H9 (cell line): ENCODE data around the gene ACTN1. TPM values are rescaled to one million over a fixed set of nuclear protein-coding genes. Genes with fewer than 3 reads are reported as not detected.

Experiments
- DNase-seq: peaks from one replicate; pipeline ENCODE4 v3.0.0-alpha.2; 2017
- H2AFZ ChIP-seq: one replicate; pipeline ENCODE4 v1.6.1; 2013; ENCODE audit warnings: mild to moderate bottlenecking, low read length, control low read depth, moderate library complexity
- H2AK5ac ChIP-seq: 2 replicates; pipeline ENCODE4 v1.6.1; 2013; ENCODE audit warnings: low read length, control low read depth, mixed read lengths; ENCODE audit not compliant: insufficient read length
- H2BK120ac ChIP-seq: one replicate; pipeline ENCODE4 v1.6.1; 2013; ENCODE audit warnings: low read depth, mild to moderate bottlenecking, low read length, control low read depth, inconsistent platforms; ENCODE audit not compliant: poor library complexity, severe bottlenecking
- H2BK12ac ChIP-seq: 2 replicates; pipeline ENCODE4 v1.6.1; 2013; ENCODE audit warnings: low read length, control low read depth, mixed read lengths, low read depth; ENCODE audit not compliant: insufficient read length
- H2BK15ac ChIP-seq: 2 replicates; pipeline ENCODE4 v1.6.1; 2013; ENCODE audit warnings: low read depth, low read length, control low read depth
- H2BK20ac ChIP-seq: one replicate; pipeline ENCODE4 v1.6.1; 2013; ENCODE audit warnings: low read depth, mild to moderate bottlenecking, low read length, control low read depth, inconsistent platforms; ENCODE audit not compliant: poor library complexity, severe bottlenecking
- H2BK5ac ChIP-seq: 2 replicates; pipeline ENCODE4 v1.6.1; 2013; ENCODE audit warnings: low read length, control low read depth, mixed read lengths; ENCODE audit not compliant: insufficient read length
- H3K14ac ChIP-seq: 2 replicates; pipeline ENCODE4 v1.6.1; 2013; ENCODE audit warnings: low read length, control low read depth; ENCODE audit not compliant: insufficient read depth
- H3K18ac ChIP-seq: 2 replicates; pipeline ENCODE4 v1.6.1; 2013; ENCODE audit warnings: low read depth, mild to moderate bottlenecking, mixed read lengths, low read length, control low read depth; ENCODE audit not compliant: insufficient read length
- H3K23ac ChIP-seq: 2 replicates; pipeline ENCODE4 v1.6.1; 2013; ENCODE audit warnings: low read length, control low read depth, mixed read lengths, low read depth; ENCODE audit not compliant: insufficient read length
- H3K23me2 ChIP-seq: 2 replicates; pipeline ENCODE4 v1.6.1; 2013; ENCODE audit warnings: low read depth, mild to moderate bottlenecking, mixed read lengths, low read length, control low read depth; ENCODE audit not compliant: insufficient read length, poor library complexity, severe bottlenecking
- H3K27ac ChIP-seq: 2 replicates; pipeline ENCODE4 v1.5.1; 2013; ENCODE audit warnings: low read length, control low read depth, mixed read lengths, low read depth; ENCODE audit not compliant: insufficient read length
- H3K27me3 ChIP-seq: 2 replicates; pipeline ENCODE4 v1.6.1; 2013; ENCODE audit warnings: low read length, control low read depth, inconsistent platforms; ENCODE audit not compliant: insufficient read depth
- H3K4ac ChIP-seq: 2 replicates; pipeline ENCODE4 v1.6.1; 2013; ENCODE audit warnings: low read depth, mild to moderate bottlenecking, control low read depth, inconsistent platforms, low read length, moderate library complexity
- H3K4me1 ChIP-seq: 2 replicates; pipeline ENCODE4 v1.6.1; 2013; ENCODE audit warnings: low read length, control low read depth, inconsistent platforms; ENCODE audit not compliant: insufficient read depth
- H3K4me2 ChIP-seq: 2 replicates; pipeline ENCODE4 v1.6.1; 2013; ENCODE audit warnings: low read length, control low read depth, mixed read lengths; ENCODE audit not compliant: insufficient read length, insufficient read depth
- H3K56ac ChIP-seq: 2 replicates; pipeline ENCODE4 v1.6.1; 2013; ENCODE audit warnings: low read depth, mild to moderate bottlenecking, mixed read lengths, low read length, control low read depth; ENCODE audit not compliant: insufficient read length
- H3K79me1 ChIP-seq: 2 replicates; pipeline ENCODE4 v1.6.1; 2013; ENCODE audit warnings: low read depth, mild to moderate bottlenecking, moderate library complexity, low read length, control low read depth, inconsistent platforms; ENCODE audit not compliant: insufficient read depth, poor library complexity, severe bottlenecking
- H3K79me2 ChIP-seq: 2 replicates; pipeline ENCODE4 v1.6.1; 2013; ENCODE audit warnings: low read length, control low read depth, inconsistent platforms; ENCODE audit not compliant: insufficient read depth
- H3K9ac ChIP-seq: 2 replicates; pipeline ENCODE4 v1.6.1; 2013; ENCODE audit warnings: low read length, control low read depth, mixed read lengths; ENCODE audit not compliant: insufficient read length; ENCODE audit errors: extremely low read depth
- H3K9me3 ChIP-seq: one replicate; pipeline ENCODE4 v1.6.1; 2013; ENCODE audit warnings: low read depth, low read length, inconsistent platforms; ENCODE audit not compliant: control insufficient read depth
- H3T11ph ChIP-seq: one replicate; pipeline ENCODE4 v1.6.1; 2013; ENCODE audit warnings: mild to moderate bottlenecking, low read length, control low read depth, inconsistent platforms
- H4K20me1 ChIP-seq: one replicate; pipeline ENCODE4 v1.6.1; 2013; ENCODE audit not compliant: control insufficient read depth, insufficient read length, insufficient read depth
- H4K5ac ChIP-seq: 2 replicates; pipeline ENCODE4 v1.6.1; 2013; ENCODE audit warnings: low read depth, mild to moderate bottlenecking, mixed read lengths, low read length, control low read depth; ENCODE audit not compliant: insufficient read length
- H4K8ac ChIP-seq: replicated peaks from 2 replicates; pipeline ENCODE4 v1.6.1; 2013; ENCODE audit warnings: low read length, control low read depth, mixed read lengths, low read depth; ENCODE audit not compliant: insufficient read length
- H4K91ac ChIP-seq: 2 replicates; pipeline ENCODE4 v1.6.1; 2013; ENCODE audit warnings: low read depth, mild to moderate bottlenecking, moderate library complexity, mixed read lengths, low read length, control low read depth; ENCODE audit not compliant: insufficient read length
- H3K27ac Mint-ChIP-seq, 3 experiments: 2 replicates in 2 of 3; 3 replicates in 1 of 3; pipeline ENCODE4 v1.8.0; 2020 to 2021; ENCODE audit warnings: mixed read lengths in 3 of 3, mild to moderate bottlenecking in 1 of 3, moderate library complexity in 1 of 3
- H3K27me3 Mint-ChIP-seq: 2 replicates; pipeline ENCODE4 v1.8.0; 2021; ENCODE audit warnings: low read depth, mild to moderate bottlenecking, moderate library complexity, mixed read lengths
- H3K36me3 Mint-ChIP-seq, 3 experiments: 2 replicates in 2 of 3; 3 replicates in 1 of 3; pipeline ENCODE4 v1.8.0; 2020 to 2021; ENCODE audit warnings: low read depth in 3 of 3, mixed read lengths in 3 of 3; ENCODE audit not compliant: insufficient read depth in 1 of 3
- H3K4me1 Mint-ChIP-seq, 2 experiments: 2 replicates each; pipeline ENCODE4 v1.8.0; 2020; ENCODE audit warnings: mixed read lengths in 2 of 2
- H3K4me3 Mint-ChIP-seq, 2 experiments: 2 replicates in 1 of 2; 3 replicates in 1 of 2; pipeline ENCODE4 v1.8.0; 2020 to 2021; ENCODE audit warnings: mild to moderate bottlenecking in 2 of 2, mixed read lengths in 2 of 2, moderate library complexity in 1 of 2
- H3K9me3 Mint-ChIP-seq, 2 experiments: 2 replicates in 1 of 2; 3 replicates in 1 of 2; pipeline ENCODE4 v1.8.0; 2020; ENCODE audit warnings: mild to moderate bottlenecking in 2 of 2, mixed read lengths in 2 of 2, moderate library complexity in 1 of 2
- CTCF ChIP-seq: fragments of 200-600 bp; sonication (generic); conservative IDR thresholded peaks from 3 replicates; pipeline ENCODE4 v1.8.0; 2021; ENCODE audit warnings: antibody characterized with exemption, mild to moderate bottlenecking
- WGBS: extraction: QIAGEN DNeasy Blood & Tissue Kit; methylation state at CpG from one replicate; pipeline ENCODE4 v1.1.7; 2013; ENCODE audit warnings: missing lambda C conversion rate, low lambda C conversion rate, mixed read lengths; ENCODE audit not compliant: insufficient read length; ENCODE audit errors: extremely low coverage; 5-methylcytosine and 5-hydroxymethylcytosine counted together
- total RNA-seq: library from RNA; stranded (reverse); gene quantifications from 2 replicates; pipeline ENCODE4 v1.2.1, GENCODE V29; 2021

Gene ACTN1
- total RNA-seq, 1 experiment from 2014 or later: 219 TPM

- no peak overlapping the region for H2AK5ac ChIP-seq
- H4K20me1 ChIP-seq: peaks cover 4% of the 10 kb centered on the region
- H3K4me3 Mint-ChIP-seq: peak overlapping the region; percentile 86 to 91
- no peaks in the 10 kb centered on the region for H3K9me3 Mint-ChIP-seq
- peak overlapping the region; percentile 81 for H3K4me2 ChIP-seq
- no peak overlapping the region for H3T11ph ChIP-seq
- no peak overlapping the region for H3K4ac ChIP-seq
- no peak overlapping the region for H3K9ac ChIP-seq
- 0 out of 2 replicates have a peak overlapping the region, but pooled peaks have one; percentile 2 for H3K14ac ChIP-seq
- no peak overlapping the region for H2BK15ac ChIP-seq
- peaks cover 50% of the 10 kb centered on the region in 2 experiments for H3K4me1 Mint-ChIP-seq
- no peak overlapping the region for H4K8ac ChIP-seq
- H2BK5ac ChIP-seq: no peak overlapping the region
- H4K91ac ChIP-seq: no peak overlapping the region
- peaks cover 17% of the 10 kb centered on the region for H3K23me2 ChIP-seq
- no peaks in the 10 kb centered on the region for H3K9me3 ChIP-seq
- DNase-seq: no peak
- no peak overlapping the region for H4K5ac ChIP-seq
- no peak overlapping the region for H3K23ac ChIP-seq
- TF ChIP-seq CTCF: no peak
- H2BK20ac ChIP-seq: no peak overlapping the region
- peak overlapping the region; percentile 21 for H3K18ac ChIP-seq
- no peaks in the 10 kb centered on the region for H3K27me3 ChIP-seq
- H3K79me2 ChIP-seq: peaks cover 54% of the 10 kb centered on the region
- H3K27ac ChIP-seq: no peak overlapping the region
- H2BK120ac ChIP-seq: no peak overlapping the region
- H3K36me3 Mint-ChIP-seq: peaks cover 28 to 54% (median 47%) of the 10 kb centered on the region in 3 experiments
- no peak overlapping the region for H2AFZ ChIP-seq
- no CpG with 5 or more reads among the region's 13 CpGs for WGBS
- peaks cover 10% of the 10 kb centered on the region; the same call in 1 of the 2 replicates for H3K4me1 ChIP-seq
- no peak overlapping the region for H2BK12ac ChIP-seq
- H3K56ac ChIP-seq: no peak overlapping the region
- H3K27me3 Mint-ChIP-seq: peaks cover 3% of the 10 kb centered on the region
- H3K79me1 ChIP-seq: peaks cover 8% of the 10 kb centered on the region
- peak overlapping the region; percentile 25 to 93 (median 87) for H3K27ac Mint-ChIP-seq
These were observed 2.7 kb downstream of the ACTN1 start for GRCh38 chr14:68976160-68977067.
